Fibroblast of upper back skin (primary cell): Measurements from ENCODE around the gene MYOM1.

Experiments used
- DNase-seq: peaks from one replicate; pipeline ENCODE4 v3.0.0-alpha.2; 2013

Gene MYOM1

GRCh38 chr18:3114451-3114850 lies 105.3 kb downstream of the MYOM1 start:
- no peak for DNase-seq

GRCh38 chr18:3114026-3114425 lies 105.7 kb downstream of the MYOM1 start:
- no peak for DNase-seq

- peak; percentile 16 for DNase-seq
Measured at GRCh38 chr18:3111523-3112240, 108.1 kb downstream of the MYOM1 start.

- no peak for DNase-seq
Measured at GRCh38 chr18:3110034-3110752, 109.6 kb downstream of the MYOM1 start.

- DNase-seq = no peak
Measured at GRCh38 chr18:3107740-3108151, 112.0 kb downstream of the MYOM1 start.

- DNase-seq = peak; percentile 40
Measured at GRCh38 chr18:3104190-3105054, 115.3 kb downstream of the MYOM1 start.

- DNase-seq = no peak
Measured at GRCh38 chr18:3103576-3103975, 116.2 kb downstream of the MYOM1 start.

- DNase-seq = no peak
Measured at GRCh38 chr18:3102983-3103382, 116.8 kb downstream of the MYOM1 start.

- no peak for DNase-seq
Measured at GRCh38 chr18:3100498-3101132, 119.2 kb downstream of the MYOM1 start.

- DNase-seq = no peak
Measured at GRCh38 chr18:3099327-3099726, 120.4 kb downstream of the MYOM1 start.

GRCh38 chr18:3097082-3097481 lies 122.7 kb downstream of the MYOM1 start:
- no peak for DNase-seq

- DNase-seq = no peak
Measured at GRCh38 chr18:3095921-3096320, 123.8 kb downstream of the MYOM1 start.

- no peak for DNase-seq
Measured at GRCh38 chr18:3094338-3094684, 125.5 kb downstream of the MYOM1 start.

- DNase-seq = no peak
Measured at GRCh38 chr18:3093624-3094337, 126.0 kb downstream of the MYOM1 start.

- no peak for DNase-seq
Measured at GRCh38 chr18:3092727-3093126, 127.0 kb downstream of the MYOM1 start.

GRCh38 chr18:3089579-3089978 lies 130.2 kb downstream of the MYOM1 start:
- no peak for DNase-seq

GRCh38 chr18:3088449-3088848 lies 131.3 kb downstream of the MYOM1 start:
- no peak for DNase-seq

GRCh38 chr18:3086871-3087270 lies 132.9 kb downstream of the MYOM1 start:
- no peak for DNase-seq

- no peak for DNase-seq
Measured at GRCh38 chr18:3085612-3086011, 134.2 kb downstream of the MYOM1 start.

- DNase-seq = no peak
Measured at GRCh38 chr18:3084206-3084605, 135.6 kb downstream of the MYOM1 start.

GRCh38 chr18:3083766-3084165 lies 136.0 kb downstream of the MYOM1 start:
- peak; percentile 64 for DNase-seq

GRCh38 chr18:3081584-3081991 lies 138.2 kb downstream of the MYOM1 start:
- DNase-seq = peak; percentile 87
